ENCODE results near the gene MIGA2.
"Not testable (repeated sequence)": the region's sequence is repeated elsewhere in the genome, so short reads cannot be mapped to it uniquely, and the experiment has no call there.

MIGA2 gene

DNA sequence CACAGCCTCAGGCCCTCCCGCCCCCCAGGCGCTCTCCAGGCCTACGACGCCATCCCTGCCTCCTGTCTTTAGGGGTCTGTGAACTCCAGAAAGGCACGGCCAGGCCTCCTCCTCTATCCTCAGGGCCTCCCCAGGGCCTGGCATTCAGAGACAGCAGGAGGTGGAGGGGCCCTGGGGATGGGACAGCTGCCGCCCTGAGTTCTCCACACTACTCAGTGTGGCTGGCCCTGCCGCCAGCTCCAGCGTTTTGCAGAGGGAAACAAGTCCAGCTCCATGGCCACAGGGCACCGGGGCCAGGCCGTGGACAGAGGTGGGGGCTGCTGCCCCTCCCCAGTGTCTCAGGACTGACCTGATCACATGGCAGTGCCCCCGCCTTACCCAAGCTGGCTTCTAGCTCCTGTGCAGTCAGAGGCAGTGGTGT, 24.7 kb upstream of the MIGA2 start:
- no peak for DNase-seq (ENCODE audit: low spot score)

DNA sequence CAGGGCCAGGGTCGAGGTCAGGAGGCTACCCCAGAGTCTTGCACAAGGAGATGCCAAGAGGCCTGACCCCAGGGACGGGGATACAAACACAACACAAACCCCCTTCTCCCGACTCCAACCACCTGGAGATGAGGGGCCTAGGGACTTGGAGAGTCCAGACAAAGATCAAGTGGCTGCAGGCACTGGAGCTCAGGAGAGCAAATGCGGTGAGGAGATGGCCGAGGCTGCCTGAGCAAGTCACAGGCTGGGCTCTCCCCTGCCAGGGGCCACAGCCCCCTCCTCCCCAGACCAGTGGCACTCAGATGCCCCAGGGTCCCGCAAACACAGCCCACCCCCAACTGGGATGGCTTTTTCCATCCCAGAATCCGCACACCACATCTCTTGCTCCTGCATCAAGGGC, 24.1 kb upstream of the MIGA2 start:
- no peak for DNase-seq (ENCODE audit: low spot score)

- DNase-seq (ENCODE audit: low spot score): no peak
Measured at GRCh38 chr9:129012893-129013448, 23.5 kb upstream of the MIGA2 start.

- DNase-seq (ENCODE audit: low spot score): no peak
Measured at GRCh38 chr9:129013674-129014073, 22.8 kb upstream of the MIGA2 start.

GRCh38 chr9:129014124-129014523, 22.3 kb upstream of the MIGA2 start:
- DNase-seq (ENCODE audit: low spot score): no peak

- DNase-seq (ENCODE audit: low spot score): no peak
Measured at GRCh38 chr9:129014608-129015007, 21.8 kb upstream of the MIGA2 start.

DNA sequence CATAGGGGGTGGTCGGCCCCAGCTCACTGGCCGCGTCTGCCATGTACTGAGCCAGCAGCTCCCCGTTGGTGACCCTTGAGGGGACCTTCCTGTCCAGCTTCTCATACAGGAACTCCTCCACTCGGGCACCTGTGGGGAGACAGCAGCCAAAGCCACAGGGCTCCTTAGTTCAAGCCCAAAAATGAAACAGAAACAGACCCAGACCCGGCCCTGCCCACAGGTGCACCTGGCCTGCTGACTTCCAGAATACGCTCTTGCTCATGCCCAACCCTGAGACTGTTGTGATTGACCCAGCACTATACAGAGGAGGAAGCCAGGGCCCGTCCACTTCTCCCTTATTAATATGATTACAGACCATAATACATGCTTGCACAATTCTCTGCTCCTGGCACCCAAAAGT, 15.3 kb upstream of the MIGA2 start:
- DNase-seq (ENCODE audit: low spot score): no peak

- DNase-seq (ENCODE audit: low spot score): no peak
Measured at GRCh38 chr9:129022037-129022436, 14.4 kb upstream of the MIGA2 start.

- DNase-seq (ENCODE audit: low spot score): no peak
Measured at GRCh38 chr9:129023036-129023907, 13.2 kb upstream of the MIGA2 start.

DNA sequence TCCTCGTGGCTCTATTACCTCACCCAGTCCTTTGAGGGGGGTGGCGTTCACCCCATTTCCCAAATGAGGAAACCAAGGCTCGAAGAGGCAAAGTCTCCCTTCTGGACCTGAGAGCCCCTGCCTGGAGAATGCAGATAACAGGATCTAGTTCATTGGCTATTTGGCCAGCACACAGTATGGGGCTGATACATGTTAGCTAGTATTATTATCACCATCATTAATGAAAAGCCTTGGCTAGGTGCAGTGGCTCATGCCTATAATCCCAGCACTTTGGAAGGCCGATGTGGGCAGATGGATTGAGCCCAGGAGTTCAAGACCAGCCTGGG, 12.6 kb upstream of the MIGA2 start:
- no peak for DNase-seq (ENCODE audit: low spot score)

- peak; percentile 37 for DNase-seq (ENCODE audit: low spot score)
Measured at GRCh38 chr9:129026442-129027223, 9.8 kb upstream of the MIGA2 start.

DNA sequence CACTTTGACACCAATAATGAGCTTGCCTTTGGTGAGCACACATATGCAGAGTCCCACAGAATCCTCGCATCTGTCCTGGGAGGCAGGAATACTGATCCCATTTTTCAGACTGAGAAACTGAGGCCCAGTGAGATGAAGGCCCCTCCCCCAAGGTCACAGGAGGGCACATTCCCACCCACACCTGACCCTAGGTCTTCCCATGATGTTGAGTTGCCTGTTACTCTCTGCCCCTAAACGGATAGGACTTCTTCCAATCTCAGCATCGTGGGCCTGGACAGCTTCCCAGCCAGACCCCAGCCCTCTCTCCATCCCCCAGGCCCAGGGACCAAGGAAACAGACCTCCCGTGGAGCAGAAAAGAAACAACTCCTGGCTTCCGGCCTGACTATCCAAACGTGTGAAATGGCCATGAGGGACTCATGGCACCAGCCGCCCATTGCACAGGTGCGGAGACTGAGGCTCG, 9.2 kb upstream of the MIGA2 start:
- no peak for DNase-seq (ENCODE audit: low spot score)

GRCh38 chr9:129027685-129028191, 8.7 kb upstream of the MIGA2 start:
- DNase-seq (ENCODE audit: low spot score): no peak

GRCh38 chr9:129028192-129028966, 8.0 kb upstream of the MIGA2 start, which contains the start of gene SH3GLB2:
TSS of gene SH3GLB2 (minus strand) at chr9:129028331. CDS start at chr9:129028154, 177 bp downstream.
- DNase-seq (ENCODE audit: low spot score): peak; percentile 93

- no peak for DNase-seq (ENCODE audit: low spot score)
Measured at GRCh38 chr9:129030191-129030590, 6.2 kb upstream of the MIGA2 start.

- no peak for DNase-seq (ENCODE audit: low spot score)
Measured at GRCh38 chr9:129031514-129031913, 4.9 kb upstream of the MIGA2 start.

- DNase-seq (ENCODE audit: low spot score): no peak
Measured at GRCh38 chr9:129032541-129033159, 3.8 kb upstream of the MIGA2 start.

DNA sequence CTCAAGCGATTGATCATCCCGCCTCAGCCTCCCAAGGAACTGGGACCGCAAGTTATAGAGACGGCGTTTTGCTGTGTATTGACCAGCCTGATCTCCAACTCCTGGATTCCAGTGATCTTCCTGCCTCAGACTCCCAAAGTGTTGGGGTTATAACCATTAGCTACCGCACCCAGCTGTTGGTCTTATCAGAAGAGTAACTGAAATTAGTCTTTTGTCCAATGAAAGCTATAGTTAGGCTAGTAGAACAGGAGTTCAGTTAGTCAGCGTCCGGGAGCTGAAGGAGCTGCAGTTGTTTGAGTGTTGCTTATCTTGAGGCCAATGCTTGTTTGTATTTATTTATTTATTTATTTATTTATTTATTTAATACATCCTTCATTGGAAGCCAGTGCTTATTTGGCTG, 3.2 kb upstream of the MIGA2 start:
- no peak for DNase-seq (ENCODE audit: low spot score)

- not testable (repeated sequence) for DNase-seq (ENCODE audit: low spot score)
Measured at GRCh38 chr9:129035838-129036237, 588 bp upstream of the MIGA2 start.

- DNase-seq (ENCODE audit: low spot score): no peak
Measured at GRCh38 chr9:129036923-129037766, 719 bp downstream of the MIGA2 start.

GRCh38 chr9:129037767-129038098, 1.3 kb downstream of the MIGA2 start:
- no peak for DNase-seq (ENCODE audit: low spot score)

All from pons (tissue), 1 donor.